Esophagus squamous epithelium (tissue), 5 donors: Measurements from ENCODE around the gene ZNF44. TPM values are rescaled to one million over a fixed set of nuclear protein-coding genes. Genes with fewer than 3 reads are reported as not detected.

Experiments used
- DNase-seq: peaks from one replicate; lab custom pipeline; 2025; lab: John Stamatoyannopoulos, UW
- H3K27ac ChIP-seq, 4 donors: fragments of 200-600 bp; sonication (generic); one replicate each; pipeline ENCODE4 v1.5.1; 2016 to 2019; ENCODE audit warnings: mild to moderate bottlenecking in 1 of 4
- H3K27me3 ChIP-seq, 4 donors: fragments of 200-600 bp; sonication (generic); 1 replicate in 3 of 4; 2 replicates in 1 of 4; pipeline versions ENCODE4 v1.5.1 to v1.6.0; 2017 to 2021; ENCODE audit warnings: antibody characterized with exemption in 1 of 4
- H3K36me3 ChIP-seq, 3 donors: fragments of 200-600 bp; sonication (generic); one replicate each; pipeline ENCODE4 v1.5.1; 2016 to 2019
- H3K4me1 ChIP-seq, 3 donors: fragments of 200-600 bp; sonication (generic); one replicate each; pipeline ENCODE4 v1.5.1; 2017 to 2019
- H3K4me3 ChIP-seq, 4 donors: fragments of 200-600 bp; sonication (generic); 1 replicate in 3 of 4; 2 replicates in 1 of 4; pipeline ENCODE4 v1.5.1; 2016 to 2019; ENCODE audit warnings: mild to moderate bottlenecking in 2 of 4, moderate library complexity in 1 of 4
- H3K9me3 ChIP-seq, 3 donors: fragments of 200-600 bp; sonication (generic); one replicate each; pipeline ENCODE4 v1.5.1; 2016 to 2019
- CTCF ChIP-seq, 6 experiments: fragments of 450-650 bp in 4 of 6; fragments of 200-600 bp in 2 of 6; sonication (generic) in 2 of 6; IDR thresholded peaks; one replicate each; pipeline ENCODE4 v1.5.1; 2016 to 2019; ENCODE audit warnings: antibody characterized with exemption in 6 of 6, mild to moderate bottlenecking in 4 of 6, moderate library complexity in 4 of 6
- POLR2A ChIP-seq, 4 donors: fragments of 450-650 bp; IDR thresholded peaks; one replicate each; pipeline ENCODE4 v1.6.1; 2017; ENCODE audit warnings: antibody characterized with exemption in 4 of 4, mild to moderate bottlenecking in 4 of 4, moderate library complexity in 3 of 4
- WGBS, 2 donors: methylation state at CpG; one replicate each; pipeline ENCODE4 v1.1.5; 2018; 5-methylcytosine and 5-hydroxymethylcytosine counted together
- intact Hi-C: fragments of 100-400 bp; cut with DNase I; formaldehyde crosslinking; loops from one replicate; pipeline ENCODE4 v1.15.0; 2022
- total RNA-seq, 4 donors: library from RNA; depleted of rRNA; stranded (reverse); fragments of >200 nt; gene quantifications; one replicate each; pipeline ENCODE4 v1.1.0, GENCODE V29; 2016
- donor health status: DM: yes; HTN: yes; CAD: no.

The ZNF44 gene
- total RNA-seq, 4 donors from 2014 or later: 5.9 to 11.6 (median 6.7) TPM

- peaks cover 0 to 56% (median 0%) of the 10 kb centered on the region in 3 donors for H3K36me3 ChIP-seq
- H3K4me3 ChIP-seq: no peak overlapping the region
- DNase-seq: no peak
- intact Hi-C loops: no loop called here
- no peaks in the 10 kb centered on the region for H3K4me1 ChIP-seq
- no peak overlapping the region for H3K27ac ChIP-seq
- no peak for TF ChIP-seq CTCF (IDR thresholded peaks at IDR 0.05)
- TF ChIP-seq POLR2A (IDR thresholded peaks at IDR 0.05): no peak
- H3K27me3 ChIP-seq: no peaks in the 10 kb centered on the region
- WGBS, 2 donors: 76 to 90% methylated on average over 4 to 5 of the region's 6 CpGs
- peaks cover 0 to 39% (median 3%) of the 10 kb centered on the region in 3 donors for H3K9me3 ChIP-seq
Measured at GRCh38 chr19:12230751-12231733, 63.6 kb downstream of the ZNF44 start.

GRCh38 chr19:12229990-12230389 lies 64.7 kb downstream of the ZNF44 start:
- peaks cover 0 to 33% (median 3%) of the 10 kb centered on the region in 3 donors for H3K9me3 ChIP-seq
- DNase-seq: no peak
- peaks cover 0 to 57% (median 0%) of the 10 kb centered on the region in 3 donors for H3K36me3 ChIP-seq

GRCh38 chr19:12224676-12225075 lies 70.0 kb downstream of the ZNF44 start:
- no peak overlapping the region for H3K4me3 ChIP-seq
- intact Hi-C loops: no loop called here
- no peaks in the 10 kb centered on the region for H3K4me1 ChIP-seq
- DNase-seq: no peak
- peaks cover 0 to 40% (median 0%) of the 10 kb centered on the region in 3 donors for H3K36me3 ChIP-seq
- H3K27me3 ChIP-seq: no peaks in the 10 kb centered on the region
- 85 to 94% methylated on average over 6 of the region's 6 CpGs for WGBS, 2 donors
- peaks cover 0 to 33% (median 0%) of the 10 kb centered on the region in 3 donors for H3K9me3 ChIP-seq
- TF ChIP-seq CTCF (IDR thresholded peaks at IDR 0.05) (no peak), POLR2A (IDR thresholded peaks at IDR 0.05) (no peak)
- H3K27ac ChIP-seq: no peak overlapping the region

More at GRCh38 chr19:12229990-12230389, 64.7 kb downstream of the ZNF44 start:
- Histone ChIP-seq H3K27me3 (no peaks in the 10 kb centered on the region), H3K4me1 (no peaks in the 10 kb centered on the region), H3K27ac (no peak overlapping the region), H3K4me3 (no peak overlapping the region)
- no peak for TF ChIP-seq CTCF (IDR thresholded peaks at IDR 0.05)
- TF ChIP-seq POLR2A (IDR thresholded peaks at IDR 0.05): no peak
- WGBS, 2 donors: 84 to 93% methylated on average over 3 of the region's 3 CpGs
- intact Hi-C loops: no loop called here

- no peak overlapping the region for H3K27ac ChIP-seq
- no peak for DNase-seq
- H3K27me3 ChIP-seq: no peaks in the 10 kb centered on the region
- no peak for TF ChIP-seq CTCF (IDR thresholded peaks at IDR 0.05)
- TF ChIP-seq POLR2A (IDR thresholded peaks at IDR 0.05): no peak
- no peaks in the 10 kb centered on the region for H3K4me1 ChIP-seq
- peaks cover 0 to 47% (median 9%) of the 10 kb centered on the region in 3 donors for H3K9me3 ChIP-seq
- WGBS, 2 donors: 73 to 86% methylated on average over 1 of the region's 1 CpG
- intact Hi-C loops: no loop called here
- H3K36me3 ChIP-seq: peaks cover 0 to 37% (median 0%) of the 10 kb centered on the region in 3 donors
- H3K4me3 ChIP-seq: no peak overlapping the region
Measured at GRCh38 chr19:12222980-12223630, 71.6 kb downstream of the ZNF44 start.

Other genes with a start within 250 kb of the ZNF44 start
- under 1 TPM in 3 of 4 donors, not detected in 1; 0.38 to 0.66 (median 0.47) TPM for gene ZNF878, start 241.9 kb downstream of the ZNF44 start, total RNA-seq
- 1 to 10 TPM; 2.9 to 6.3 (median 3.8) TPM for gene ZNF844, start 230.2 kb downstream of the ZNF44 start, total RNA-seq
- gene ZNF20, start 154.5 kb downstream of the ZNF44 start, total RNA-seq: 1 to 10 TPM; 2.6 to 5.2 (median 3.8) TPM
- gene ZNF625, start 138.1 kb downstream of the ZNF44 start, total RNA-seq: 1 to 10 TPM; 2.0 to 6.7 (median 5.0) TPM
- 10 to 100 TPM in 1 of 4 donors, 1 to 10 TPM in 3; 1.6 to 10.9 (median 5.0) TPM for gene ZNF136, start 131.8 kb downstream of the ZNF44 start, total RNA-seq
- 1 to 10 TPM in 2 of 4 donors, under 1 TPM in 2; 0.19 to 5.0 (median 2.7) TPM for gene ZNF563, start 38.8 kb upstream of the ZNF44 start, total RNA-seq
- 1 to 10 TPM in 2 of 4 donors, under 1 TPM in 2; 0.45 to 2.5 (median 1.1) TPM for gene ZNF442, start 70.8 kb upstream of the ZNF44 start, total RNA-seq
- 1 to 10 TPM; 1.3 to 3.4 (median 2.3) TPM for gene ZNF799, start 106.4 kb upstream of the ZNF44 start, total RNA-seq
- 1 to 10 TPM; 1.7 to 6.4 (median 3.7) TPM for gene ZNF443, start 146.1 kb upstream of the ZNF44 start, total RNA-seq
- gene ZNF709, start 189.9 kb upstream of the ZNF44 start, total RNA-seq: 1 to 10 TPM in 2 of 4 donors, under 1 TPM in 2; 0.15 to 2.5 (median 1.6) TPM